K562 (cell line): ENCODE results near the gene PYGL. TPM values are rescaled to one million over a fixed set of nuclear protein-coding genes. Genes with fewer than 3 reads are reported as not detected.

Source experiments
- ATAC-seq: fragments of 200-7000 bp; cut with Tn5 transposase; 3 replicates; pipeline ENCODE4 v1.9.1; 2020; ENCODE audit warnings: moderate library complexity
- BruUV-seq: library from RNA; stranded (reverse); fragments of 400-500 nt; replicated peaks from 2 replicates; lab custom pipeline; 2021; lab: Mats Ljungman, UMichigan
- CTCF ChIA-PET: fragments of 300-600 bp; formaldehyde crosslinking; extraction: SDS; loops from one replicate; lab custom pipeline; 2021; ENCODE audit warnings: low intra/inter-chr PET ratio; lab: Yijun Ruan, JAX
- POLR2A ChIA-PET: fragments of 300-600, 350-650 bp; sonication (Branson Sonifier 250); formaldehyde crosslinking; extraction: SDS; loops from one replicate; lab custom pipeline; 2021; ENCODE audit warnings: antibody characterized with exemption, inconsistent platforms; lab: Yijun Ruan, JAX
- DNase-seq, 4 experiments: peaks; one replicate each; pipeline versions ENCODE4 v3.0.0 to v3.0.0-alpha.2; 2011 to 2018; ENCODE audit warnings: low spot score in 3 of 4, mixed read lengths in 3 of 4; ENCODE audit errors: extremely low read depth in 1 of 4
- FAIRE-seq: peaks from 2 replicates; lab custom pipeline; 2011; peaks lifted over from hg19 to GRCh38; lab: Jason Lieb, UNC
- H2AFZ ChIP-seq: 2 replicates; pipeline ENCODE4 v1.6.0; 2011; ENCODE audit warnings: low read depth, low read length, control low read depth, inconsistent platforms
- H3K27ac ChIP-seq: fragments of 200-600 bp; 3 replicates; pipeline ENCODE4 v1.8.0; 2011; ENCODE audit warnings: low read depth, mild to moderate bottlenecking, control low read depth, inconsistent platforms, low read length, moderate library complexity, mixed read lengths; ENCODE audit errors: extremely low read depth
- H3K27me3 ChIP-seq, 2 experiments: fragments of 300-600 bp in 1 of 2; 2 replicates in 1 of 2; 3 replicates in 1 of 2; pipeline versions ENCODE4 v1.6.0 to v1.8.0; 2011; ENCODE audit warnings: inconsistent platforms in 2 of 2, low read length in 2 of 2, mild to moderate bottlenecking in 1 of 2, mixed read lengths in 1 of 2, moderate library complexity in 1 of 2; ENCODE audit not compliant: control insufficient read depth in 2 of 2, insufficient read depth in 2 of 2
- H3K36me3 ChIP-seq: fragments of 300-600 bp; 3 replicates; pipeline ENCODE4 v1.8.0; 2011; ENCODE audit warnings: mild to moderate bottlenecking, low read length, inconsistent platforms; ENCODE audit not compliant: control insufficient read depth, insufficient read depth
- H3K4me1 ChIP-seq, 2 experiments: fragments of 200-600 bp in 1 of 2; replicated peaks in 1 of 2; 2 replicates in 1 of 2; 3 replicates in 1 of 2; pipeline versions ENCODE4 v1.5.1 to v1.8.0; 2011; ENCODE audit warnings: inconsistent platforms in 2 of 2, low read length in 2 of 2, mild to moderate bottlenecking in 1 of 2, mixed read lengths in 1 of 2, moderate library complexity in 1 of 2; ENCODE audit not compliant: control insufficient read depth in 2 of 2, insufficient read depth in 2 of 2
- H3K4me2 ChIP-seq: 2 replicates; pipeline ENCODE4 v1.6.1; 2011; ENCODE audit warnings: low read length, control low read depth, inconsistent platforms, mixed read lengths; ENCODE audit not compliant: insufficient read depth
- H3K4me3 ChIP-seq: fragments of 200-600 bp; sonication (generic), shearing (Covaris generic); 2 replicates; pipeline ENCODE4 v1.5.1; 2016; ENCODE audit warnings: control low read depth, inconsistent platforms
- H3K79me2 ChIP-seq: fragments of 200-600 bp; 3 replicates; pipeline ENCODE4 v1.8.0; 2011; ENCODE audit warnings: low read length, inconsistent platforms; ENCODE audit not compliant: control insufficient read depth, insufficient read depth
- H3K9ac ChIP-seq, 2 experiments: 2 replicates each; pipeline versions ENCODE4 v1.6.0 to v1.6.1; 2011; ENCODE audit warnings: low read depth in 2 of 2, low read length in 2 of 2, control low read depth in 1 of 2, inconsistent platforms in 1 of 2, mild to moderate bottlenecking in 1 of 2, mixed read lengths in 1 of 2; ENCODE audit not compliant: insufficient read depth in 1 of 2
- H3K9me1 ChIP-seq: one replicate; pipeline ENCODE4 v1.6.0; 2011; ENCODE audit warnings: inconsistent platforms, mild to moderate bottlenecking, low read length, moderate library complexity; ENCODE audit not compliant: control insufficient read depth, insufficient read depth
- H3K9me3 ChIP-seq: replicated peaks from 2 replicates; pipeline ENCODE4 v1.5.1; 2011; ENCODE audit warnings: low read depth, low read length, inconsistent platforms; ENCODE audit not compliant: control insufficient read depth, insufficient read depth
- H4K20me1 ChIP-seq: replicated peaks from 2 replicates; pipeline ENCODE4 v1.6.1; 2011; ENCODE audit warnings: low read length, inconsistent platforms, mixed read lengths; ENCODE audit not compliant: control insufficient read depth, insufficient read depth
- ATF7 ChIP-seq: fragments of 450-650 bp; IDR thresholded peaks from 2 replicates; pipeline ENCODE4 v1.7.1; 2014; ENCODE audit warnings: mild to moderate bottlenecking, moderate library complexity
- BDP1 ChIP-seq: IDR thresholded peaks from 3 replicates; pipeline ENCODE4 v1.6.1; 2011; ENCODE audit not compliant: insufficient read length, insufficient read depth
- CREM ChIP-seq: IDR thresholded peaks from 2 replicates; pipeline ENCODE4 v1.6.1; 2014; ENCODE audit warnings: antibody characterized with exemption, low read depth
- ESRRB ChIP-seq: fragments of 250-450 bp; sonication (Bioruptor Pico); IDR thresholded peaks from 2 replicates; pipeline ENCODE4 v1.5.0; 2020; ENCODE audit warnings: mild to moderate bottlenecking, moderate library complexity, borderline replicate concordance
- PTTG1 ChIP-seq: fragments of 450-650 bp; IDR thresholded peaks from 2 replicates; pipeline ENCODE4 v1.6.1; 2016; ENCODE audit warnings: low read depth, mild to moderate bottlenecking, missing genetic modification characterization, missing compliant biosample characterization
- PURB ChIP-seq: sonication (generic); formaldehyde crosslinking; IDR thresholded peaks from 2 replicates; pipeline ENCODE4 v1.9.0; 2021; ENCODE audit warnings: low read depth, mild to moderate bottlenecking, missing genetic modification reagents
- SMARCB1 ChIP-seq: IDR thresholded peaks from 2 replicates; pipeline ENCODE4 v1.6.1; 2011; ENCODE audit warnings: improper control_type of control experiment, low read depth; ENCODE audit not compliant: insufficient read length
- TCF7L2 ChIP-seq: fragments of 150-350 bp; IDR thresholded peaks from 2 replicates; pipeline ENCODE4 v1.6.1; 2016; ENCODE audit warnings: low read depth, mild to moderate bottlenecking, low read length, moderate library complexity
- TSC22D4 ChIP-seq: fragments of 450-650 bp; IDR thresholded peaks from 2 replicates; pipeline ENCODE4 v1.6.1; 2016; ENCODE audit warnings: missing genetic modification characterization, missing biosample characterization, control low read depth
- ZNF174 ChIP-seq: fragments of 250-450 bp; sonication (Bioruptor Pico); IDR thresholded peaks from 2 replicates; pipeline ENCODE4 v1.4.0; 2020; ENCODE audit warnings: mild to moderate bottlenecking
- ZNF668 ChIP-seq: fragments of 250-450 bp; sonication (Bioruptor Pico); IDR thresholded peaks from 2 replicates; pipeline ENCODE4 v1.8.0; 2022; ENCODE audit warnings: mild to moderate bottlenecking, inconsistent platforms
- ZNF778 ChIP-seq: fragments of 450-650 bp; formaldehyde crosslinking; IDR thresholded peaks from 2 replicates; pipeline ENCODE4 v1.4.0; 2020; ENCODE audit warnings: mild to moderate bottlenecking, moderate library complexity
- WGBS: fragments of 100-300 bp; shearing (Covaris generic); methylation state at CpG from one replicate; pipeline ENCODE4 v1.1.6; 2016; ENCODE audit warnings: low coverage, mixed read lengths; ENCODE audit not compliant: insufficient coverage; ENCODE audit errors: missing lambda C conversion rate; 5-methylcytosine and 5-hydroxymethylcytosine counted together
- in situ Hi-C: fragments of 300-500 bp; cut with MboI; formaldehyde crosslinking; loops from 4 replicates; pipeline ENCODE4 v1.15.0; 2018; ENCODE audit warnings: inconsistent platforms, mixed read lengths
- intact Hi-C: fragments of 100-400 bp; cut with micrococcal nuclease; formaldehyde crosslinking; loops from 2 replicates; pipeline ENCODE4 v1.14.2; 2022
- polyA plus RNA-seq, 8 experiments: library from polyadenylated mRNA; depleted of rRNA in 4 of 8; stranded (reverse) in 5 of 8; unstranded in 3 of 8; fragments of >200 nt; fragmentation: Nextera tagmentation in 2 of 8; fragmentation: Illumina TruSeq in 1 of 8; extraction: Ambion mirVana in 2 of 8; extraction: Trizol in 1 of 8; gene quantifications; 2 replicates each; pipeline versions ENCODE4 v1.2.1 to v1.2.3, GENCODE V29; 2011 to 2014; ENCODE audit warnings: inconsistent platforms in 1 of 8, missing spikeins in 1 of 8
- total RNA-seq, 7 experiments: library from RNA; depleted of rRNA in 6 of 7; stranded (reverse); fragments of >200 nt in 6 of 7; fragmentation: Illumina TruSeq in 2 of 7; extraction: Trizol in 2 of 7; gene quantifications; 2 replicates each; pipeline versions ENCODE4 v1.2.1 to v1.2.3, GENCODE V29; 2011 to 2021; ENCODE audit warnings: low replicate concordance in 1 of 7
- TF ChIP-seq, protein P1 (sequence below): fragments of 450-650 bp; IDR thresholded peaks from 2 replicates; pipeline ENCODE4 v1.6.1; 2014; ENCODE audit warnings: low read depth, mild to moderate bottlenecking, moderate library complexity, borderline replicate concordance
- TF ChIP-seq, protein P2 (sequence below): fragments of 250-450 bp; sonication (Bioruptor Pico); IDR thresholded peaks from 2 replicates; pipeline ENCODE4 v1.9.0; 2021; ENCODE audit warnings: mild to moderate bottlenecking, inconsistent platforms
- TF ChIP-seq, protein P3 (sequence below): fragments of 250-450 bp; sonication (Bioruptor Pico); IDR thresholded peaks from 2 replicates; pipeline ENCODE4 v1.8.0; 2021; ENCODE audit warnings: moderate library complexity, mild to moderate bottlenecking, inconsistent platforms

Gene PYGL
- total and polyA plus RNA-seq, 9 of the 15 experiments (the other 6 are each of a cell fraction or from before 2014, with no cell fraction given), result 3.5 to 17.9 (median 13.1) TPM

DNA sequence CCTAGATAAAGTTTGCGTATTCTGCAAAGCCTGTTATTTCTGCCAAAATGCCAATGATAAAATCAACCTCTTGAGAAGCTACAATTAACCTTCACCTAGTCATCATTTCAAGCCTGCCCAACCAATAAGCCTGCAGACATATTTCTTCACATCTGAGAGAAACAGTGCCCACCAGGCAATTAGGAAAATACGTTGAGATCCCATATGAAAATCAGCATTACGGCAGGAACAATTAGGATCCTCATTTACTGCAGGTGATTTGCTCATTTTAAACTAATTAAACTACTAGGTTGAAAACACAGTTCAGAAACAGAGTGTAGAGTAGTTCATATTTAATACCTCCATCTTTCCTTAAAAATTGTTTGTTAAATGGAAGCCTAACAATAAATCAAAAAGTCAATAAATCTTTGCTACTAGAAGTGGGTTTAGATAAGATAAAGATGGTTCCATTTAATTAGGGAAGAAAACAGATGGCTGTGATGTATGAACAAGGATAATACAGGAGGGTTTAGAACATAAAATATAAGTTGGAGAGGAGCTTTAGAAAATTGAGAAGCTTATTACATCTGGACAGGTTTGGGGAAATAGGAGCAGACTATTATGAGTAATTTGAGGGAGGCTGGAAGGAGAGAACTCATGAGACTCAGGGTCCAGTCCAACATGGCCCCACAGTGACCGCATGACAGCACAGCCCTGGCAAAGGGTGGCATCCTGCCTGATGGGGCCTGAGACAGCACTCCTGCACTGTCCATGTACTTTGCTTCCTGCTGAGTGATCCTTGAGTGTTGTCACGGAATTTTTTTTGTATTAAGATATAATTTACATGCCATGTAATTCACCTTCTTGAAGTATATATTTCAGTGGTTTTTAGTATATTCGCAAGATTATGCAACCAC lies 26.9 kb upstream of the PYGL start:
- intact Hi-C loops (no loop called here), in situ Hi-C loops (no loop called here)
- Histone ChIP-seq H3K9ac (no peak overlapping the region), H3K79me2 (no peaks in the 10 kb centered on the region), H3K27ac (no peak overlapping the region), H3K4me3 (no peak overlapping the region), H3K36me3 (no peaks in the 10 kb centered on the region), H2AFZ (no peak overlapping the region), H4K20me1 (no peaks in the 10 kb centered on the region), H3K9me1 (no peaks in the 10 kb centered on the region), H3K4me1 (no peaks in the 10 kb centered on the region), H3K27me3 (peaks cover 0 to 20% of the 10 kb centered on the region in 2 experiments; a peak in 2 of 5 replicates), H3K4me2 (no peak overlapping the region), H3K9me3 (no peaks in the 10 kb centered on the region)
- FAIRE-seq, result no peak
- BruUV-seq, result no TSS peak
- POLR2A ChIA-PET, result interaction anchor here (0.6 kb wide), 1 partner anchor 399 kb away, joined by 3 read pairs; no protein-coding TSS in a partner anchor
- ATAC-seq, result no peak
- no peak for DNase-seq
- CTCF ChIA-PET, result no interaction called here
- WGBS, result 2% methylated on average over 6 of the region's 6 CpGs
- TF ChIP-seq ZNF668 (CRISPR knock-in tag) (no peak), ZNF778 (CRISPR knock-in tag) (no peak), TCF7L2 (no peak), ZNF174 (CRISPR knock-in tag) (no peak), ESRRB (CRISPR knock-in tag) (no peak), SMARCB1 (no peak), CREM (no peak), TSC22D4 (tag) (no peak), PTTG1 (tag) (no peak), BDP1 (no peak), PURB (CRISPR knock-in tag) (no peak), ATF7 (no peak)
- TF ChIP-seq, protein P1, sequence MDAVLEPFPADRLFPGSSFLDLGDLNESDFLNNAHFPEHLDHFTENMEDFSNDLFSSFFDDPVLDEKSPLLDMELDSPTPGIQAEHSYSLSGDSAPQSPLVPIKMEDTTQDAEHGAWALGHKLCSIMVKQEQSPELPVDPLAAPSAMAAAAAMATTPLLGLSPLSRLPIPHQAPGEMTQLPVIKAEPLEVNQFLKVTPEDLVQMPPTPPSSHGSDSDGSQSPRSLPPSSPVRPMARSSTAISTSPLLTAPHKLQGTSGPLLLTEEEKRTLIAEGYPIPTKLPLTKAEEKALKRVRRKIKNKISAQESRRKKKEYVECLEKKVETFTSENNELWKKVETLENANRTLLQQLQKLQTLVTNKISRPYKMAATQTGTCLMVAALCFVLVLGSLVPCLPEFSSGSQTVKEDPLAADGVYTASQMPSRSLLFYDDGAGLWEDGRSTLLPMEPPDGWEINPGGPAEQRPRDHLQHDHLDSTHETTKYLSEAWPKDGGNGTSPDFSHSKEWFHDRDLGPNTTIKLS, result no peak
- TF ChIP-seq, protein P2, sequence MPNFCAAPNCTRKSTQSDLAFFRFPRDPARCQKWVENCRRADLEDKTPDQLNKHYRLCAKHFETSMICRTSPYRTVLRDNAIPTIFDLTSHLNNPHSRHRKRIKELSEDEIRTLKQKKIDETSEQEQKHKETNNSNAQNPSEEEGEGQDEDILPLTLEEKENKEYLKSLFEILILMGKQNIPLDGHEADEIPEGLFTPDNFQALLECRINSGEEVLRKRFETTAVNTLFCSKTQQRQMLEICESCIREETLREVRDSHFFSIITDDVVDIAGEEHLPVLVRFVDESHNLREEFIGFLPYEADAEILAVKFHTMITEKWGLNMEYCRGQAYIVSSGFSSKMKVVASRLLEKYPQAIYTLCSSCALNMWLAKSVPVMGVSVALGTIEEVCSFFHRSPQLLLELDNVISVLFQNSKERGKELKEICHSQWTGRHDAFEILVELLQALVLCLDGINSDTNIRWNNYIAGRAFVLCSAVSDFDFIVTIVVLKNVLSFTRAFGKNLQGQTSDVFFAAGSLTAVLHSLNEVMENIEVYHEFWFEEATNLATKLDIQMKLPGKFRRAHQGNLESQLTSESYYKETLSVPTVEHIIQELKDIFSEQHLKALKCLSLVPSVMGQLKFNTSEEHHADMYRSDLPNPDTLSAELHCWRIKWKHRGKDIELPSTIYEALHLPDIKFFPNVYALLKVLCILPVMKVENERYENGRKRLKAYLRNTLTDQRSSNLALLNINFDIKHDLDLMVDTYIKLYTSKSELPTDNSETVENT (CRISPR knock-in tag), result no peak
- TF ChIP-seq, protein P3, sequence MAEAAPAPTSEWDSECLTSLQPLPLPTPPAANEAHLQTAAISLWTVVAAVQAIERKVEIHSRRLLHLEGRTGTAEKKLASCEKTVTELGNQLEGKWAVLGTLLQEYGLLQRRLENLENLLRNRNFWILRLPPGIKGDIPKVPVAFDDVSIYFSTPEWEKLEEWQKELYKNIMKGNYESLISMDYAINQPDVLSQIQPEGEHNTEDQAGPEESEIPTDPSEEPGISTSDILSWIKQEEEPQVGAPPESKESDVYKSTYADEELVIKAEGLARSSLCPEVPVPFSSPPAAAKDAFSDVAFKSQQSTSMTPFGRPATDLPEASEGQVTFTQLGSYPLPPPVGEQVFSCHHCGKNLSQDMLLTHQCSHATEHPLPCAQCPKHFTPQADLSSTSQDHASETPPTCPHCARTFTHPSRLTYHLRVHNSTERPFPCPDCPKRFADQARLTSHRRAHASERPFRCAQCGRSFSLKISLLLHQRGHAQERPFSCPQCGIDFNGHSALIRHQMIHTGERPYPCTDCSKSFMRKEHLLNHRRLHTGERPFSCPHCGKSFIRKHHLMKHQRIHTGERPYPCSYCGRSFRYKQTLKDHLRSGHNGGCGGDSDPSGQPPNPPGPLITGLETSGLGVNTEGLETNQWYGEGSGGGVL, result no peak
